HG02970 (cell line): ENCODE data around the gene CNTN2.

ENCODE experiments used
- ATAC-seq: cut with Tn5 transposase; IDR thresholded peaks from one replicate; pipeline ENCODE4 v1.9.1; 2021; ENCODE audit warnings: mild to moderate bottlenecking, moderate library complexity, moderate number of reproducible peaks; ENCODE audit not compliant: unreplicated experiment, low FRiP score

Gene CNTN2

GRCh38 chr1:205017766-205018165 is 25.2 kb upstream of the CNTN2 start:
- no peak for ATAC-seq

- no peak for ATAC-seq
Measured at GRCh38 chr1:205018381-205018780, 24.6 kb upstream of the CNTN2 start.

- ATAC-seq: no peak
Measured at GRCh38 chr1:205020466-205020865, 22.5 kb upstream of the CNTN2 start.

DNA sequence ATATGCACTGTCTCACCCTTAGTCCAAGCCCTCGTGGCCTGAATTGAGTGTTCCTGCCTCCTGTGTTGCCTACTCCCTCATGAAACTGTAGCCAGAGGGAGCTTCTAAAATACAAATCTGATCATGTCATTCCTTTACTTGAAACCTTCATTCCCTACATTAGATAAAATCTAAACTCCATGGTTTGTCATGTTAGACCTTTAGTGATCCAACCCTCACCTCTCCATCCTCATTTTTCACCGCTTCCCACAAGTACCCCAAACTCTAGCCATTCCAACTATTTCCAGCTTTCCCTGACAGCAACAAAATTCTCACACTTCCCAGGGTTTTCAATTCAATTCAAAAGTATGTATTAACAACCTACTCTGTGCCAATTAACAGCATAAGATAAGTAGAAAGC is 18.3 kb upstream of the CNTN2 start:
- no peak for ATAC-seq

DNA sequence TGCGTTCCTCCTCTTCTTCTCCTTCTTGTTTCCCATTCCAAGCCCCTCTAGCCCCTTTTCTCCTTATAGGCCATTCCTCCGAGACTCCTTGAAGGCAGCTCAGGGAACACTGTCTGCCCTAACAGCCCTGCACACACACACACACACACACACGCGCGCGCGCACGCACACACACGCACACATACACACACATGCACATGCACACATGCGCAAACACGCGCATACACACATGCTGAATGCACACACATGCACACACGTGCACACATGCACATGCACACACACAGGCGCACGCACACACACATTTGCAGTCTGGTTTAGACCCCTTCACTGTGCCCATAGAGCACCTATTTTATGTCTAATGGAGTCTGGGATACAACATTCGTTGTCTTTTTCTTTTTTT is 17.8 kb upstream of the CNTN2 start:
- ATAC-seq: no peak

DNA sequence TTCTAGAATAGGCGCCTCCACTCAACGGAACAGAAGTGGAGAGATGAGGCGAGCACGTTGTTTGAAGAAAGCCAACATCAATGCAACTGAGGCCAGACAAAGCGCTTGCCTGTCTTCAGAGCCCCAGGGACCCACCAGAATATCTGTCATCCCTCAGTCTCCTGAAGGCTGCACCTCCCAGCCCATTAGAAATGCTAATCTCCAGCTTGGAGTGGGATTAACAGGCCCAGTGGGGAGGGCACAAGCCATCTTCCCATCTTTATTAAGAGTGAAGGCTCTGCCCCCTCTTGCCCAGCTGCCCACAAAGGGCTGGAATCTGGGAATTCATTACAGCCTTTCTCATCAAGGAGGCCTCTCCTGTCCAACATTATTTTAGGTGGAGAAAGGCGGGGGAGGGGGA is 16.8 kb upstream of the CNTN2 start:
- no peak for ATAC-seq

- ATAC-seq: no peak
Measured at GRCh38 chr1:205028390-205028789, 14.6 kb upstream of the CNTN2 start.

GRCh38 chr1:205028924-205029323 is 14.1 kb upstream of the CNTN2 start:
- ATAC-seq: no peak

GRCh38 chr1:205030241-205030640 is 12.8 kb upstream of the CNTN2 start:
- no peak for ATAC-seq

GRCh38 chr1:205030896-205031295 is 12.1 kb upstream of the CNTN2 start:
- no peak for ATAC-seq

DNA sequence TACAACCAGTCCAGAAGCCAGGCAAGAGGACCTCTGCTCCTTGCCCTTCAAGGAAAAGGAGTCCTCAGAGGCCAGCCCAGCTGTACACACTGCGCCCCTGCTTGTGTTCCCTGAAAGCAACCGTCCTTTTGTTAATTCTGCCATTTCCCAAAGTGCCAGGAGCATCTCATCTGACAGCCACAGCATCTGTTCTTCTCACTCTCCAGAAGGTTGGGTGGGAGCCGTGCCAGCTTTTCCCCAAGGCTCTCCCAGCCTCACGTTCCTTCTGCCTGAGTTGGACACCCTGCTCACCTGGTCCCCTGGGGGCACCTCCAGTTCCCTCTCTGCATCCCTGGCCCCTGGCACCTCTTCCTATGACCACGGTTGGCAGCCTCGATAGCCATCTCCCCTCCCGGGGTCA is 10.5 kb upstream of the CNTN2 start:
- ATAC-seq: no peak

DNA sequence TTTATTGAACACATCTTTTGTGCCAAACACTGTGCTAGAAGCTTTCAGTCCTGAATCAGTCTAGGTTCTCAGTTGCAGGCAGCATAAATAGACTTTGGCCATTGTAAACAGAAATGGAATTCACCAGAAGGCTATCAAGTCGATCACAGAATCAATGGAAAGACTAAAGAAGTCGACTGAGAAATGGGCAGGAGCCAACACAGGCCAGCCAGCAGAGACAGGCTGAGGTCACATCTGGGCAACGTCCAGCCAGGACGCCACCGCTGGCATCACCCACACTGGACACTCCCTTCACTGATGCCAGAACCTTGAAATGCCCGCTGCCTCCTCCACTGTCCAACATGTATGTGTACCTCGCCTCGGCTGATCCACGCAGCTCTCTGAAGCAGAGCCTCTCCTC is 5.5 kb upstream of the CNTN2 start:
- ATAC-seq: no peak

DNA sequence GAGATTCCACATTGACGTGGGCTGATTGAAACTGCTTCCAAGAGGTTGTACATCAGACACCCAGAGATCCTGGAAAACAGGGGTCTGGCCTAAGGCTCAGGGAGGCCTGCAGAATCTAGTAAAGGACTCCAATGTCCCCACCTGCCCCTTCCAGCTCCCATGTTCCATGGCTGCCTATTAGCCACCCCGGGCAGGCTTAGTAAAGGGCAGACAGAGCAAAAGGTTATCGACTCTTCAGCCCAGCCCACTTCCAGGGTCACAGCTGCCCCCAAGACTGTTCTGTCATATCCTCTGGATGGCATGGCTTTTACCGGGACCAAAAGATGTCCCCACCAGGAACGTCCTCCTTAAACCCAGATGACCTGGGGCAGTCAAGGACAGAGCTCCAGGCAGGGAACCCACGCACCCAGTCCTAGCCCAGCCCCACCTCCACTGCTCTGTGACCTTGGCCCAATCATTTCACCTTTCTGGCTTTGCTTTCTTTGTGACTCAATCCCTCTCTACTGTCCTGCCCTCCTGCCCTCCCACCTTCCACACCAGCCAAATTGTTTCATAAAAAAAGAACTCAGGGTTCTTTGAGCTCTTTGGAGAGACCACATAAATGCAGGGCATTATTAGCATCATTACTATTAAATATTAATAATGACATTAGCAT is 4.8 kb upstream of the CNTN2 start:
- ATAC-seq: no peak

DNA sequence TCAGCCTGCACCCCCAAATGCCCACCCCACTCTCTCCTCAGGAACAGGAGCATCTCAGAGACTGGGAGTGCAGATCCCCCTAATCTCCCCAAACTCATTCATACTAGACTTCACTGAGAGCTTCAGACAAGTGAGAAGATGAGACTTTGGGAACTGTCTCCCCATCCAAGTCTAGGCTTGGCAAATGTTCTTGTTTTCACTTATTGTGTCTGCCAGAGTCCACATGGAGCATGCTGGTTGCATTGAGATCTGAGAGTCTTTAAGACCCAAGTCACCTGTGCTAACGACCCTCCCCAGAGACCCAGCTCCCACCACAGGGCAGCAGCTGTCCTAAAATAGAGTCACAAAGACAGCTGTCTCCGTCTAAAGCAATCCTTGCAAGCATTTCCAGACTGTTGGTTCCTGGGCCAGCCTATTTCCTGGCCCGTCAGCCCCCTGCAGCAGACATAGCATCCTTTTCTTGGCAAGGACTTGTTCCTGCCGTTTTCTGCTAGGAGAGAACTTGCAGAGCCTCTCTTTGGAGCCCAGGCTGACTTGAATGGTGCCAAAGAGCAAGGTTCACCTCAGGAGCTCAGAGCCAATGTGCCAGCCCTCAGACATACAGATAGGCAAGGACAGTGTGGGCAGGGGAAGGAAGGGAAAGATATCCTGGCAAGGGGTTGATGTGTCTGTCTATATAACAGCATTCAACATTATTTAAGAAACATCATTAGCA is 1.9 kb upstream of the CNTN2 start:
- ATAC-seq: no peak

DNA sequence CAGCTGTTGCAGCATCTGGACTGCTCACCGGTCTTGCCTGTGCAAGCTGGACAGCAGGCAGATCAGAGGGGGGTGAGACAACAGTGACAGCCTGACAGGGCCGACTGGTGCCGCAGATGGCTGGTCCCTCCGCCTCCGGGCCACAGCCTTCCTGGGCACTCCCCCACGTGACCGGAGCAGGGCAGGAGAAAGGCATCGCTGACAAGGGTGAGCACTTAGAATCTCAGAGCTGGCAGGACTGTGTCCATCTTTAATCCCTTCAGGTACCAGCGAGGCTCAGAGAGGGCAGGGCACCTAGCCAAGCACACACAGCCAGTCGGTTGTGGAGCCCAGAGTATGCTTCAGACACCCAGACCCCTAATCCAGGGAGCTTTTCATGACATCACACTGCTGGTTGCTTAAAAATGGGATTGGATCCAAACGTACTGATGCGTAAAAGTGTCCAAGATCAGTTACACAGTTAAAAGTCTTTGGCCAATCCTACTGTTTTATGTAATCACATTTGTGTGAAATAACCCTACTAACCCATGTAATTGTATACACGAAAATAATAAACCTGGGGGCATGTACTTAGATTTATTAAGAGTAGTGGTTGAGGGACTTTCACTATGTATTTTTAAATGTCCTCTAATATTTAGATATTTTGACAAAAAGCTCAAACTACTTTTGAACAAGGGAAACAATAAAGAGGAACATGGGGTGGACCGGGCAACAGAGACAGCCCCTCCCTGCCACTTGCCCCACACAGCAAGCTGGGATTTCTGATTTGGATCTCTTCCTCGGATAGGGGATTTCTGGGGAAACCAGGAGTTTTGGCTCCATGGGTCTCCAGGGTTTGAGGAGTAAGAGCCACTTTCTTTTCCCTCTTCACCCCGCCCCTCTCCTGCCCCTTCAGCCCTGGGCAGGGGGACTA is 758 bp upstream of the CNTN2 start:
- no peak for ATAC-seq

DNA sequence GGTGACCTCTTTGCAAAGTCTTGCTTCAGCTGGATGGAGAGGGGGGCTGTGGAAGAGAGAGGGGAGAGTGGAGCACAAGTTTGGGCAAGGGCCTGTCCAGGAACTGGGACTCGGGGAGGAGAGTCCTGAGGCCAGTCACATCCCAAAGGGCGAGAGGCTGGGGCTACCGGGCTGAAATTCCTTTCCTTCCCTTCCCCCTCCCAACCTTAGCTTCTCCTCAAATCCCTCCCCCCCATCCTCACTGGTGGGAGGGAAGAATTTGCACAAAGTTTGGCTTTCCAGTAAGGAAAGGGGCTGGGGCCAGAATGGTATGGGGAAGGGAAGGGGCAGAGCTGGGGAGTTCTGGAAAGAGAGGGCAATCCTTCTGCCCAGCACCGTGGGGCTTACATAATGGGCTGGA is 854 bp downstream of the CNTN2 start:
- ATAC-seq: no peak

GRCh38 chr1:205044741-205045140 is 1.7 kb downstream of the CNTN2 start:
- no peak for ATAC-seq

GRCh38 chr1:205045146-205045545 is 2.1 kb downstream of the CNTN2 start:
- ATAC-seq: no peak

DNA sequence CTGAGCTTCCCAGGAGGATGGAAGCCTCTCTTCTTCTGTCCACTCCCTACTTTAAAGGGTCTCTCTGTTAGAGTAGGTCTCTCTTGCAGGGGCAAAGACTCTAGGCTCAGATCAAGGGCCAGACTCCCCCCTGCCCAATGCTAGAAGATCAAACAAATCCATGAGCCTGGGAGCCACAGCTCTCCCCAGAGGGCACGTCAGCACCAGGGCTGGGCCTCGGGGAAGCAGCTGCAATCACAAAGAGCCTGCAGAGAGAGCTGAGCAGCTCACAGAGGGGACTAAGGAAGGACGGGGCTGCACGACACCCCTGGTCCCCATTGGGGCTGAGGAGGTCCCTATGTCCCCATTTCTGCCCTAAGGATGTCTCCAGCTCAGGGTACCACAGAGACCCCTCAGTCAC is 3.9 kb downstream of the CNTN2 start:
- ATAC-seq: no peak

DNA sequence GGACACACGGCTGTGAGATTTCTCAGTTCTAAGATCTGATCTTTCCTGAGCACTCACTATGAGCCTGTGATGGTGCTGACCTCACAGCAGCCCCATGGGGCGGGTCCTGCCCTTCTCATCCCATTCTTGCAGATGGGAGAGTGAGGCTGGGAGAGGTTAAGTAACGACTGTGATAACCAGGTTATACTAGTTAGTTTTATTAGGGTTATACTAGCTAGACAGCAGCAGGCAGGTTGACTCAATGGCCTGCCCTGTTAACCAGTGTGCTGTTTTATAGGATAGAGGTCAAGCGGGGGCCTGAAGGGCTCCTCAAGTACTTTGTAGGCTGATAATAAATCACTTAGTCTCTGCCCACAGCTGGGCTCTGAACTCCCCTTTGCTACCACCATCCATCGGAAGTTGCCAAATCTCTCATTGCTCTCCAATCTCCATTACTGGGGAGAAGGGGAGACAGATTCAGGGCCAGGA is 4.8 kb downstream of the CNTN2 start:
- ATAC-seq: no peak

GRCh38 chr1:205048382-205048781 is 5.4 kb downstream of the CNTN2 start:
- ATAC-seq: no peak
